Measurements from ENCODE around the gene CMSS1.

Gene CMSS1

GRCh38 chr3:99933971-99934750 lies 116.5 kb downstream of the CMSS1 start:
- DNase-seq (ENCODE audit: low read depth in 2 of 2) = no peak

- no peak for DNase-seq (ENCODE audit: low read depth in 2 of 2)
These were observed 117.5 kb downstream of the CMSS1 start for GRCh38 chr3:99934975-99935797.

GRCh38 chr3:99938270-99938911 lies 120.7 kb downstream of the CMSS1 start:
- peak in 1 of 2 experiments; percentile 30 for DNase-seq (ENCODE audit: low read depth in 2 of 2)

- no peak for DNase-seq (ENCODE audit: low read depth in 2 of 2)
These were observed 122.2 kb downstream of the CMSS1 start for GRCh38 chr3:99939876-99940275.

GRCh38 chr3:99940350-99940749 lies 122.7 kb downstream of the CMSS1 start:
- DNase-seq (ENCODE audit: low read depth in 2 of 2) = no peak

GRCh38 chr3:99941211-99941610 lies 123.5 kb downstream of the CMSS1 start:
- no peak for DNase-seq (ENCODE audit: low read depth in 2 of 2)

- DNase-seq (ENCODE audit: low read depth in 2 of 2) = no peak
These were observed 126.5 kb downstream of the CMSS1 start for GRCh38 chr3:99943931-99944761.

- DNase-seq (ENCODE audit: low read depth in 2 of 2) = no peak
These were observed 127.8 kb downstream of the CMSS1 start for GRCh38 chr3:99945328-99945995.

- no peak for DNase-seq (ENCODE audit: low read depth in 2 of 2)
These were observed 129.7 kb downstream of the CMSS1 start for GRCh38 chr3:99947356-99947755.

- no peak for DNase-seq (ENCODE audit: low read depth in 2 of 2)
These were observed 130.9 kb downstream of the CMSS1 start for GRCh38 chr3:99948467-99949089.

GRCh38 chr3:99949956-99950670 lies 132.5 kb downstream of the CMSS1 start:
- no peak for DNase-seq (ENCODE audit: low read depth in 2 of 2)

- DNase-seq (ENCODE audit: low read depth in 2 of 2) = no peak
These were observed 133.3 kb downstream of the CMSS1 start for GRCh38 chr3:99950921-99951320.

GRCh38 chr3:99951701-99952100 lies 134.0 kb downstream of the CMSS1 start:
- DNase-seq (ENCODE audit: low read depth in 2 of 2) = no peak

GRCh38 chr3:99952306-99952705 lies 134.6 kb downstream of the CMSS1 start:
- peak; percentile 73 to 77 for DNase-seq (ENCODE audit: low read depth in 2 of 2)

- no peak for DNase-seq (ENCODE audit: low read depth in 2 of 2)
These were observed 135.9 kb downstream of the CMSS1 start for GRCh38 chr3:99953596-99953995.

- DNase-seq (ENCODE audit: low read depth in 2 of 2) = no peak
These were observed 137.4 kb downstream of the CMSS1 start for GRCh38 chr3:99954914-99955644.

GRCh38 chr3:99955773-99956562 lies 138.3 kb downstream of the CMSS1 start:
- DNase-seq (ENCODE audit: low read depth in 2 of 2) = no peak

GRCh38 chr3:99957151-99957796 lies 139.6 kb downstream of the CMSS1 start:
- DNase-seq (ENCODE audit: low read depth in 2 of 2) = peak in 1 of 2 experiments; percentile 56
